Measurements from ENCODE around the gene DENND4A.

- TF ChIP-seq POLR2A (IDR thresholded peaks at IDR 0.05) (no peak), CTCF (IDR thresholded peaks at IDR 0.05 in 4 of 5, conservative IDR thresholded peaks at IDR 0.05 in 1 of 5) (no peak)
These were observed 27.5 kb upstream of the DENND4A start for GRCh38 chr15:65819563-65819960.
